Airway epithelial cell (primary cell): ENCODE measurements around the gene PPP1R13L. TPM values are rescaled to one million over a fixed set of nuclear protein-coding genes. Genes with fewer than 3 reads are reported as not detected.

Source experiments
- total RNA-seq: library from RNA; depleted of rRNA; stranded (reverse); fragments of >200 nt; gene quantifications from 2 replicates; pipeline ENCODE4 v1.2.3, GENCODE V29; 2015

Gene PPP1R13L, protein sequence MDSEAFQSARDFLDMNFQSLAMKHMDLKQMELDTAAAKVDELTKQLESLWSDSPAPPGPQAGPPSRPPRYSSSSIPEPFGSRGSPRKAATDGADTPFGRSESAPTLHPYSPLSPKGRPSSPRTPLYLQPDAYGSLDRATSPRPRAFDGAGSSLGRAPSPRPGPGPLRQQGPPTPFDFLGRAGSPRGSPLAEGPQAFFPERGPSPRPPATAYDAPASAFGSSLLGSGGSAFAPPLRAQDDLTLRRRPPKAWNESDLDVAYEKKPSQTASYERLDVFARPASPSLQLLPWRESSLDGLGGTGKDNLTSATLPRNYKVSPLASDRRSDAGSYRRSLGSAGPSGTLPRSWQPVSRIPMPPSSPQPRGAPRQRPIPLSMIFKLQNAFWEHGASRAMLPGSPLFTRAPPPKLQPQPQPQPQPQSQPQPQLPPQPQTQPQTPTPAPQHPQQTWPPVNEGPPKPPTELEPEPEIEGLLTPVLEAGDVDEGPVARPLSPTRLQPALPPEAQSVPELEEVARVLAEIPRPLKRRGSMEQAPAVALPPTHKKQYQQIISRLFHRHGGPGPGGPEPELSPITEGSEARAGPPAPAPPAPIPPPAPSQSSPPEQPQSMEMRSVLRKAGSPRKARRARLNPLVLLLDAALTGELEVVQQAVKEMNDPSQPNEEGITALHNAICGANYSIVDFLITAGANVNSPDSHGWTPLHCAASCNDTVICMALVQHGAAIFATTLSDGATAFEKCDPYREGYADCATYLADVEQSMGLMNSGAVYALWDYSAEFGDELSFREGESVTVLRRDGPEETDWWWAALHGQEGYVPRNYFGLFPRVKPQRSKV
- total RNA-seq: 64.0 and 90.9 TPM in 2 replicates

DNA sequence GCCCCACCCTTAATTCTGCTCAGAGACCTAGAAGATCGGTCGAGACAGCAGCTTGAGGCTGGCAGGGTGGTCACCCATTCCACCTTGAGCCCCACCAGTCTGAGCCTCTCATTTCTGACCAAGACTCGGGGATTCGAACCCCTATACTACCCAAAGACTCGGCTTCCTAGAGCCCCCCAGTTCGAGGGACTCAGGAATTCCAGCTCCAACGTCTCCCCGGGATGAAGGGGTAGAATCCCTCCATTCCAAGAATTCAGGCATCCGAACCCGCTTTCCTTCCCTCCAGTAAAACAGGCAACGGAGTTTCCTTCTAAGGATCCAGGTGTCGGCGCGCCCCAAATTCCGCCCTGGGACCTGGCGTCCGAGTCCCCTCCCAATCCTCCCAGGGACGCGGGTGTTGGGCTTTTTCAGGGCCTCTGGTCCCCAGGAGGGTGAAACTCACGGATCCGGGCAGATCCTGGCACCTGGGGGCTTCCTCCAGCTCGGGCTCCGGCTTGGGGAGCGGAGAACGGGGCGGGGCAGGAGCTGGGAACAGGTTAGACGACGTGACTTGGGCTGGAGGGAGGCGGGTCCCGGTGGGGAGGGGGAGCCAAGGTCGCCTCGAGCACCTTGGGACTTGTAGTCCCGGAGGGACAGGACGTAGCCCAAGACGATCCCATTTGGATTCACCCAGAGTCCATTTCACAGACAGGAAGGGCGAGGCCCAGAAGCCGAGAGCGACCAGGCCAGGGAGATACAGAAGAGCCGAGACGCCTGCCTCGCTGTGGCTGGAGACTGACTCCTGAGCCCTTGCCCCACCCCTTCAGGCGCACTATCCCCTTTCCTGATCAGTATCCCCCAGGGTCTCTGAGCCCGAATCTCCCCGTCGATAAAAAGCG is at the start of gene PPP1R13L:
PPP1R13L (minus strand) TSS at position 513 of the 878 bp plus-strand sequence. CDS start 6,751 bp downstream, outside the sequence.

DNA sequence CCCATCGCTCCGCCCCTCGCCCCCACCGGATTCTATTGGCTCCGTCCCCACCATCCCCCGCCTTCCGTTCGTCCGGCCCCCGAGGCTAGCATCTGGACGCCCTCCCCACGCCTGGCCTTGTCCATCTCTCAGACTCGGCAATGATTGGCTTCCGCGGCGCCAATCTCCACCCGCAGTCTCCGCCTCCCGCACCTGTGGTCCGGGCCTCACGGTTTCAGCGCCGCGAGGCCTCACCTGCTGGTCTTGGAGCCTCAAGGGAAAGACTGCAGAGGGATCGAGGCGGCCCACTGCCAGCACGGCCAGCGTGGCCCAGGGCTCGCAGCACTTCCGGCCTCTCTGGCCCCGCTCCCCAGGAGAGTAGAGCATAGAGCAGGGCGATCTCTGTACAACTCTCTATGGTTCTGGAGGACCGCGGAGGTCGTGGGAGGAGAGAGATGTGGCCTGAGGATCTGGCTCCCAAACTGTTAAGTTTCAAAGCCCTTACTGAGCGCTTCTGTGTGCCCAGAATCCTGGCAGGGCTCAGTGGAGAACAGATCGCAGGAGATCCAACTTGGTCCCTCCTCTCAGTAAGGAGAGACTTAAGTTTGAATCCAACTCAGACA is 18.8 kb upstream of the PPP1R13L start, which contains the start of gene ERCC1:
ERCC1 (minus strand) TSS at position 329 of the 602 bp plus-strand sequence. CDS start 543 bp downstream, outside the sequence.

DNA sequence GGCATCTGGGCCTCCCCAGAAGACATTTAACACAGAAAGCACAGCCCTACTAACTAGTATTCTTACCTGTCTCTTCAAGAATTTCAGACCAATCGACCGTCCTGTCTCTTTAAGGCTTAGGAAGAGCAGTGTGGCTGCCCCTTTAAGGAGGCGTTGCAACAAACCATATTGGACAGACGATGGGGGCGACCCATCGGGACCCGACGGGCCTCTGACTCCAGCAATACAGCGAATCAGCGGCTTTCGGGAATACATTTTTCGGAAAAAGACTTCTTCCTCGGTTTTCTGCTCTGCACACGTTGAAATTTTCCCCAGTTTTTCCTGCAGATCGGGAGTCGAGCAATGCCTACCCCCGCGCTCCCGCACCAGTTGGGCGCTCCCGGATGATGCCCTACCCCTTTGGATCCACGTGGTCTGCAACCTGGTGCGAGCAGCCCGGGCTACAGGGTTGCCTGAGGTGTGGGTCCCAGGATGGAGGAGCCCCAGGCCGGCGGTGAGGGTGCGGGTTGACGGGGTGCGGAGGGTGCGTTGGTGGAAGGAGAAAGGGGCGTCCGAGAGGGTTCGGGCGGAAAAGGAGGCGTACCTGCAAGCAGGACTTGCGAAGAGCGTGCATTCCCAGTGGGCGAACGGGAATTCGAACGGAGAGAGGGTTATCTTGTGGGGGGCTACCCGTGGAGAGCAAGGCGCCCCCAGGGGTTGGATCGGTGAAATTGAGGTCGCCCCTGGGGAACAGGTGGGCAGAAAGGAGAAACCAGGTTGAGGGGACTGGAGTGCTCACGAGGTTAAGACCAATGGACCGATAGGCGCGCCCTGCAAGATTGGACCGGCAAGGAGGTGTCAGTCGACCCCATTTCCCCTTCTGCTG is 1.6 kb upstream of the PPP1R13L start, which contains the start of gene POLR1G:
POLR1G (plus strand) TSS at position 419 of the 865 bp plus-strand sequence; CDS start at position 472, 53 bp downstream.

DNA sequence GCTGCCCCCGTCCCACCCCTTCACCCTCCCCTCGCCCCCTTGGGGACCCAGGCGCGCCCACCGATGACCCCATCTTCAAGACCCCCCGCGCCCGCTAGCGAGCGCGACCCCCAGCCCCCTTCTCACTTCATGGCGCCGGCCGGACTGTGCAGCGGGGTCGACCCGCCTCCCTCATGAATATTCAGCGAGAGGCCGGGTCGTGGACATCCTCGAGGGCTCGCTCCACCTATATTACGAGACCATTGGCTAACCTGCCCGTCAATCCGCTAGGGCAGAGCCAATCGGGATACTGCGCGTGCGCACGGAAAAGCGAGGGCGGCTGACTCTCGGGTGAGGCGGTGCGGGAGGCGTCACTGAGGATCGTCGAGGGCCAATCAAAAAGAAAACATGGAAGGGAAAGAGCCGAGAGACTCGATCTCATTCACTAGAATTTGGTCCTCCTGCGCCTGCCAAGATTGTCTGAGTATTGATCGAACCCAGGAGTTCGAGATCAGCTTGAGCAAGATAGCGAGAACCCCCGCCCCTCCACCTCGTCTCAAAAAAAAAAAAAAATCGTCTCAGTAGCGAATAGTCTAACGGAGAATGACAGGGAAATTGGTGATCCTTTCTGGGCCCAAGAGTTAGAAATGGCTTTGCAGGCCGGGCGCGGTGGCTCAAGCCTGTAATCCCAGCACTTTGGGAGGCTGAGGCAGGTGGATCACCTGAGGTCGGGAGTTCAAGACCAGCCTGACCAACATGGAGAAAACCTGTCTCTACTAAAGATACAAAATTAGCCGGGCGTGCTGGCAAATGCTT is 34.3 kb downstream of the PPP1R13L start, which contains the start of gene ERCC2:
ERCC2 (minus strand) TSS at position 164 of the 795 bp plus-strand sequence; CDS start at position 131, 33 bp downstream.

DNA sequence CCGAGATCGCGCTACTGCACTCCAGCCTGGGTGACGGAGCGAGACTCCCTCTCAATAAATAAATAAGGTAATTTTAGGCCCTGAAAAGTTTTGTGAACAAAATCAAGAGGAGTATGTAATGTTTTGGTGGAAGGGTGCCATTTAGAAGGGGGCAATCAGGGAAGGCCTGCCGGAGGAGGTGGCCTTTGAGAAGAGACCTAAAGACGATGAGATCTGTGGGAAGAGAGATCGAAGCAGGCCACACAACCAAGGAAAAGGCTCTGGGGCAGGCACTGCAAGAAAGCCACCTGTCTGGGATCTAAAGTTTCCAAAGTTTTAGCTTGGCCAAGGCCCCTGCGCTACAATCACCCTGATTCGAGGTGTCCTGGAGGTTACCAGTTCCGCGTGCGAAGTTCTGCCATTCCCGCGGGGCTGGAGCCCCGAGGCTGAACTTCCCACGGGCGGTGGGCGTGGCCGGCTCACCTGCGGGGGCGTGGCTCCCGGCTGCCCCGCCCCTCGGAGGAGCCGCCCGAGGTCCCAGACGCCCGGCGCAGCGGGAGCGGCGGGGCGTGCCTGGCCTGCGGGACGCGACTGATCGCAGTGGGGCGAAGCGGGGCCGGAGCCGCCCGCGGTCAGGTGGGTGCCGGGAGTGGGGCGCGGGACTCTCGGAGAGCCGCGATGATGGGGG is 64.5 kb downstream of the PPP1R13L start, which contains the start of gene KLC3:
KLC3 (plus strand) TSS at position 519 of the 667 bp plus-strand sequence. CDS start 4,792 bp downstream, outside the sequence.

Other genes with a start within 250 kb of the PPP1R13L start
- gene NKPD1, start 244.1 kb downstream of the PPP1R13L start, total RNA-seq: 2.3 and 2.6 TPM in 2 replicates
- 10.2 and 15.7 TPM in 2 replicates for gene TRAPPC6A, start 226.8 kb downstream of the PPP1R13L start, total RNA-seq
- gene BLOC1S3, start 226.3 kb downstream of the PPP1R13L start, total RNA-seq: 11.4 and 13.3 TPM in 2 replicates
- 0.21 and 0.46 TPM in 2 replicates for gene EXOC3L2, start 159.7 kb downstream of the PPP1R13L start, total RNA-seq
- 17.9 and 26.0 TPM in 2 replicates for gene MARK4, start 153.8 kb downstream of the PPP1R13L start, total RNA-seq
- gene CKM, start 82.2 kb downstream of the PPP1R13L start, total RNA-seq: not detected in 2 replicates
- gene KLC3, start 64.3 kb downstream of the PPP1R13L start, total RNA-seq: 50.2 and 51.0 TPM in 2 replicates
- 22.2 and 24.0 TPM in 2 replicates for gene ERCC2, start 34.5 kb downstream of the PPP1R13L start, total RNA-seq
- 14.9 and 15.9 TPM in 2 replicates for gene POLR1G, start 1.6 kb upstream of the PPP1R13L start, total RNA-seq
- gene ERCC1, start 18.8 kb upstream of the PPP1R13L start, total RNA-seq: 116 and 129 TPM in 2 replicates
- gene FOSB, start 62.9 kb upstream of the PPP1R13L start, total RNA-seq: 17.5 and 19.0 TPM in 2 replicates
- 7.1 and 10.5 TPM in 2 replicates for gene RTN2, start 92.0 kb upstream of the PPP1R13L start, total RNA-seq
- 3.0 and 3.9 TPM in 2 replicates for gene PPM1N, start 93.4 kb upstream of the PPP1R13L start, total RNA-seq
- gene VASP, start 102.4 kb upstream of the PPP1R13L start, total RNA-seq: 130 and 137 TPM in 2 replicates
- gene OPA3, start 179.7 kb upstream of the PPP1R13L start, total RNA-seq: 11.7 and 13.1 TPM in 2 replicates
- not detected in 2 replicates for gene GPR4, start 197.1 kb upstream of the PPP1R13L start, total RNA-seq
- 54.8 and 64.7 TPM in 2 replicates for gene EML2, start 234.3 kb upstream of the PPP1R13L start, total RNA-seq